HepG2 (cell line): ENCODE measurements around the gene IKZF3. TPM values are rescaled to one million over a fixed set of nuclear protein-coding genes. Genes with fewer than 3 reads are reported as not detected.

ENCODE experiments used
- ADNP ChIP-seq: sonication (generic); formaldehyde crosslinking; IDR thresholded peaks from 2 replicates; pipeline ENCODE4 v1.4.0; 2020; ENCODE audit warnings: missing genetic modification reagents
- ARNTL ChIP-seq: sonication (generic); formaldehyde crosslinking; IDR thresholded peaks from 2 replicates; pipeline ENCODE4 v1.4.0; 2020; ENCODE audit warnings: mild to moderate bottlenecking, missing genetic modification reagents
- ATM ChIP-seq: fragments of 450-650 bp; IDR thresholded peaks from 2 replicates; pipeline ENCODE4 v1.7.1; 2017; ENCODE audit warnings: mild to moderate bottlenecking, borderline replicate concordance
- DNMT1 ChIP-seq: sonication (generic); formaldehyde crosslinking; IDR thresholded peaks from 2 replicates; pipeline ENCODE4 v1.5.1; 2020; ENCODE audit warnings: mild to moderate bottlenecking, missing genetic modification reagents
- GFI1 ChIP-seq: sonication (generic); formaldehyde crosslinking; IDR thresholded peaks from 2 replicates; pipeline ENCODE4 v1.5.0; 2020; ENCODE audit warnings: missing genetic modification reagents, mild to moderate bottlenecking, borderline replicate concordance
- HDAC1 ChIP-seq: sonication (generic); formaldehyde crosslinking; IDR thresholded peaks from 2 replicates; pipeline ENCODE4 v1.5.1; 2020; ENCODE audit warnings: mild to moderate bottlenecking, missing genetic modification reagents
- JUN ChIP-seq: sonication (generic); formaldehyde crosslinking; IDR thresholded peaks from 2 replicates; pipeline ENCODE4 v1.4.0; 2020; ENCODE audit warnings: mild to moderate bottlenecking, missing genetic modification reagents
- JUNB ChIP-seq: sonication (generic); formaldehyde crosslinking; IDR thresholded peaks from 2 replicates; pipeline ENCODE4 v1.8.0; 2022; ENCODE audit warnings: missing genetic modification reagents, mild to moderate bottlenecking, borderline replicate concordance
- KAT2B ChIP-seq: fragments of 150-350 bp; IDR thresholded peaks from 2 replicates; pipeline ENCODE4 v1.6.1; 2014; ENCODE audit warnings: low read depth, low read length, borderline replicate concordance
- KDM2A ChIP-seq: sonication (generic); formaldehyde crosslinking; IDR thresholded peaks from 2 replicates; pipeline ENCODE4 v1.4.0; 2020; ENCODE audit warnings: low read depth, missing genetic modification reagents, borderline replicate concordance
- SAFB2 ChIP-seq: sonication (generic); formaldehyde crosslinking; IDR thresholded peaks from 2 replicates; pipeline ENCODE4 v1.5.1; 2020; ENCODE audit warnings: missing genetic modification reagents, low read depth, mild to moderate bottlenecking, borderline replicate concordance
- SMC3 ChIP-seq: IDR thresholded peaks from 2 replicates; pipeline ENCODE4 v1.6.1; 2011; ENCODE audit warnings: low read length, improper control_type of control experiment
- SNAPC2 ChIP-seq: sonication (generic); formaldehyde crosslinking; IDR thresholded peaks from 2 replicates; pipeline ENCODE4 v1.8.1; 2022; ENCODE audit warnings: mild to moderate bottlenecking, missing genetic modification reagents
- SPEN ChIP-seq: sonication (generic); formaldehyde crosslinking; IDR thresholded peaks from 2 replicates; pipeline ENCODE4 v1.5.1; 2020; ENCODE audit warnings: low read depth, mild to moderate bottlenecking, missing genetic modification reagents
- TBX2 ChIP-seq: sonication (generic); formaldehyde crosslinking; IDR thresholded peaks from 2 replicates; pipeline ENCODE4 v1.5.0; 2020; ENCODE audit warnings: missing genetic modification reagents, mild to moderate bottlenecking, borderline replicate concordance
- TBX3 ChIP-seq: fragments of 450-650 bp; IDR thresholded peaks from 2 replicates; pipeline ENCODE4 v1.6.1; 2017; ENCODE audit warnings: antibody characterized with exemption, mild to moderate bottlenecking, inconsistent platforms, borderline replicate concordance
- TCF7 ChIP-seq: sonication (generic); IDR thresholded peaks from 2 replicates; pipeline ENCODE4 v1.6.1; 2016; ENCODE audit warnings: antibody characterized with exemption, low read depth
- ZNF577 ChIP-seq: sonication (generic); formaldehyde crosslinking; IDR thresholded peaks from 2 replicates; pipeline ENCODE4 v1.4.0; 2020; ENCODE audit warnings: mild to moderate bottlenecking, low read depth, missing genetic modification reagents, borderline replicate concordance
- ZNF619 ChIP-seq: sonication (generic); formaldehyde crosslinking; IDR thresholded peaks from 2 replicates; pipeline ENCODE4 v1.4.0; 2020; ENCODE audit warnings: mild to moderate bottlenecking, missing genetic modification reagents
- ZNF75D ChIP-seq: sonication (generic); formaldehyde crosslinking; IDR thresholded peaks from 2 replicates; pipeline ENCODE4 v1.8.1; 2023; ENCODE audit warnings: missing genetic modification reagents, mild to moderate bottlenecking, borderline replicate concordance
- ZNF850 ChIP-seq: sonication (generic); formaldehyde crosslinking; conservative IDR thresholded peaks from 2 replicates; pipeline ENCODE4 v1.9.0; 2021; ENCODE audit warnings: mild to moderate bottlenecking, missing genetic modification reagents
- polyA plus RNA-seq, 8 experiments: library from polyadenylated mRNA; depleted of rRNA in 3 of 8; stranded (reverse) in 7 of 8; unstranded in 1 of 8; fragments of >200 nt; fragmentation: Illumina TruSeq in 4 of 8; extraction: Trizol in 4 of 8; gene quantifications; 2 replicates each; pipeline versions ENCODE4 v1.2.1 to v1.2.3, GENCODE V29; 2011 to 2016; ENCODE audit warnings: low read depth in 4 of 8, missing spikeins in 1 of 8, mixed read lengths in 1 of 8; ENCODE audit not compliant: insufficient read depth in 1 of 8
- total RNA-seq, 5 experiments: library from RNA; depleted of rRNA; stranded (reverse); fragments of >200 nt; fragmentation: Illumina TruSeq; extraction: Trizol; gene quantifications; 2 replicates each; pipeline ENCODE4 v1.2.3, GENCODE V29; 2016; ENCODE audit warnings: low read depth in 1 of 5
- TF ChIP-seq, protein P1 (sequence below): sonication (generic); formaldehyde crosslinking; IDR thresholded peaks from 2 replicates; pipeline ENCODE4 v1.8.0; 2022; ENCODE audit warnings: mild to moderate bottlenecking, missing genetic modification reagents; ENCODE audit not compliant: insufficient replicate concordance
- TF ChIP-seq, protein P2 (sequence below): sonication (generic); formaldehyde crosslinking; conservative IDR thresholded peaks from 2 replicates; pipeline ENCODE4 v1.8.0; 2022; ENCODE audit warnings: low read depth, missing genetic modification reagents
- TF ChIP-seq, protein P3 (sequence below): IDR thresholded peaks from 2 replicates; pipeline ENCODE4 v1.6.1; 2016; ENCODE audit warnings: low read depth, borderline replicate concordance
- TF ChIP-seq, protein P4 (sequence below): IDR thresholded peaks from 2 replicates; pipeline ENCODE4 v1.6.1; 2018; ENCODE audit warnings: missing genetic modification reagents, mild to moderate bottlenecking, missing compliant biosample characterization

The IKZF3 gene
- total and polyA plus RNA-seq, 2 of the 13 experiments (the other 11 are each of a cell fraction or from before 2014, with no cell fraction given), result not detected

DNA sequence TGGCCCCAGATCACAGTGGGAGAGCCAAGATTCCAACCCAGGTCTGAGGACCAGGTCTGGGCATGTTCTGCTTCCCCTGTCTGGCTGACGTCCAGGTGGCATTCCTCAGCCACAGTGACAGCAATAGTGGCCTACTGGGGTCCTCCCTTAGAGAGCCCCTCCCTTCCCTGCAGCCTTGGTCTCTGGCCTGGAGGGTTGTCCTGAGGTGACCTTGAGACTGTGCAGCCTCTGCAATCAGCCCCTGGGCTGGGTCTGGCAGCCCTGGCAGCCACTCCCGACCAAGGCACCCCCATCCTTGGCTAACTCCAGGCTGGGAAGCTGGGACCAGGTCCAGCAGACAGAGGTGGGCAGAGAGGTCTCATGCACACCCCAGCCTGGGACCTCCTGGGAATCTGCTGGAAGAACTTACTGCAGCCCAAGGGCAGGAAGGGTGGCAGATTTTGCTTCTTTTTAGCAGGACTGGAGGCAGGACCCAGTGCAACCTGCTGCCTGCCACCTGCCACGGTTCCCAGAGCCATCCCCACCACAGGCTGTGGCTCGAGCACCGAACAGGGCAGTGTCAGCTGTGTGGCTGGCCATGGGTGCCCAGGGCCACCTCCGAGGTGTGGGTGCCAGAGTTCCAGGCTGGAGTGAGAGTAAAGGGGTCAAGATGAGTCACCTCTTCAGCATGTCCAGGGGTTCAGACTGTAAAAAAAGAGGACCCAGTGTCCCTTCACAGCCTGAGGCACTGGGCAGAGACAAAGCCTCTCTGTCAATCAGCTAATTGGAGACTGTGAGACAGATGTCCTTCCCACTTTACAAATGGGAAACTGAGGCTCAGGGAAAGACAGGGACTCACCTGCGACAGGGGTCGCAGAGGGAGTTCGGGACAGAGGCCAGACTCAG is 113.7 kb downstream of the IKZF3 start (continued):
- TF ChIP-seq, protein P1, sequence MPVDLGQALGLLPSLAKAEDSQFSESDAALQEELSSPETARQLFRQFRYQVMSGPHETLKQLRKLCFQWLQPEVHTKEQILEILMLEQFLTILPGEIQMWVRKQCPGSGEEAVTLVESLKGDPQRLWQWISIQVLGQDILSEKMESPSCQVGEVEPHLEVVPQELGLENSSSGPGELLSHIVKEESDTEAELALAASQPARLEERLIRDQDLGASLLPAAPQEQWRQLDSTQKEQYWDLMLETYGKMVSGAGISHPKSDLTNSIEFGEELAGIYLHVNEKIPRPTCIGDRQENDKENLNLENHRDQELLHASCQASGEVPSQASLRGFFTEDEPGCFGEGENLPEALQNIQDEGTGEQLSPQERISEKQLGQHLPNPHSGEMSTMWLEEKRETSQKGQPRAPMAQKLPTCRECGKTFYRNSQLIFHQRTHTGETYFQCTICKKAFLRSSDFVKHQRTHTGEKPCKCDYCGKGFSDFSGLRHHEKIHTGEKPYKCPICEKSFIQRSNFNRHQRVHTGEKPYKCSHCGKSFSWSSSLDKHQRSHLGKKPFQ (CRISPR knock-in tag), result no peak
- peak; percentile 53; the same call in 1 of the 2 replicates for TF ChIP-seq HDAC1
- peak; percentile 78; the same call in 1 of the 2 replicates for TF ChIP-seq TBX2
- no peak for TF ChIP-seq ZNF577 (CRISPR knock-in tag)
- TF ChIP-seq DNMT1 (CRISPR knock-in tag), result 0 out of 2 replicates have a peak, but pooled peaks have one; percentile 84
- TF ChIP-seq GFI1 (CRISPR knock-in tag), result no peak
- TF ChIP-seq JUN (CRISPR knock-in tag), result no peak
- no peak for TF ChIP-seq KAT2B
- no peak for TF ChIP-seq SNAPC2 (CRISPR knock-in tag)
- no peak for TF ChIP-seq ATM
- TF ChIP-seq ZNF619 (CRISPR knock-in tag), result no peak; the same call in 1 of the 2 replicates
- TF ChIP-seq JUNB (CRISPR knock-in tag), result no peak
- TF ChIP-seq SAFB2 (CRISPR knock-in tag), result peak; percentile 46
- TF ChIP-seq ZNF75D (CRISPR knock-in tag), result no peak
- TF ChIP-seq, protein P2, sequence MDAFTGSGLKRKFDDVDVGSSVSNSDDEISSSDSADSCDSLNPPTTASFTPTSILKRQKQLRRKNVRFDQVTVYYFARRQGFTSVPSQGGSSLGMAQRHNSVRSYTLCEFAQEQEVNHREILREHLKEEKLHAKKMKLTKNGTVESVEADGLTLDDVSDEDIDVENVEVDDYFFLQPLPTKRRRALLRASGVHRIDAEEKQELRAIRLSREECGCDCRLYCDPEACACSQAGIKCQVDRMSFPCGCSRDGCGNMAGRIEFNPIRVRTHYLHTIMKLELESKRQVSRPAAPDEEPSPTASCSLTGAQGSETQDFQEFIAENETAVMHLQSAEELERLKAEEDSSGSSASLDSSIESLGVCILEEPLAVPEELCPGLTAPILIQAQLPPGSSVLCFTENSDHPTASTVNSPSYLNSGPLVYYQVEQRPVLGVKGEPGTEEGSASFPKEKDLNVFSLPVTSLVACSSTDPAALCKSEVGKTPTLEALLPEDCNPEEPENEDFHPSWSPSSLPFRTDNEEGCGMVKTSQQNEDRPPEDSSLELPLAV (CRISPR knock-in tag), result no peak
- TF ChIP-seq TCF7, result no peak
- TF ChIP-seq TBX3, result no peak; the same call in 1 of the 2 replicates
- TF ChIP-seq, protein P3, sequence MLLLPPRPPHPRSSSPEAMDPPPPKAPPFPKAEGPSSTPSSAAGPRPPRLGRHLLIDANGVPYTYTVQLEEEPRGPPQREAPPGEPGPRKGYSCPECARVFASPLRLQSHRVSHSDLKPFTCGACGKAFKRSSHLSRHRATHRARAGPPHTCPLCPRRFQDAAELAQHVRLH (CRISPR knock-in tag), result no peak; the same call in 1 of the 2 replicates
- TF ChIP-seq ARNTL (CRISPR knock-in tag), result no peak
- no peak for TF ChIP-seq SMC3
- TF ChIP-seq KDM2A (CRISPR knock-in tag), result peak; percentile 51; the same call in 1 of the 2 replicates
- TF ChIP-seq ZNF850, result no peak
- TF ChIP-seq SPEN (CRISPR knock-in tag), result peak; percentile 76; the same call in 1 of the 2 replicates
- TF ChIP-seq, protein P4, sequence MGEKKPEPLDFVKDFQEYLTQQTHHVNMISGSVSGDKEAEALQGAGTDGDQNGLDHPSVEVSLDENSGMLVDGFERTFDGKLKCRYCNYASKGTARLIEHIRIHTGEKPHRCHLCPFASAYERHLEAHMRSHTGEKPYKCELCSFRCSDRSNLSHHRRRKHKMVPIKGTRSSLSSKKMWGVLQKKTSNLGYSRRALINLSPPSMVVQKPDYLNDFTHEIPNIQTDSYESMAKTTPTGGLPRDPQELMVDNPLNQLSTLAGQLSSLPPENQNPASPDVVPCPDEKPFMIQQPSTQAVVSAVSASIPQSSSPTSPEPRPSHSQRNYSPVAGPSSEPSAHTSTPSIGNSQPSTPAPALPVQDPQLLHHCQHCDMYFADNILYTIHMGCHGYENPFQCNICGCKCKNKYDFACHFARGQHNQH (CRISPR knock-in tag), result peak; percentile 73; the same call in 1 of the 2 replicates
- no peak for TF ChIP-seq ADNP (CRISPR knock-in tag)
